GM19438 (cell line): Measurements from ENCODE around the gene FBP2.
"Not testable (repeated sequence)": the region's sequence is repeated elsewhere in the genome, so short reads cannot be mapped to it uniquely, and the experiment has no call there.

ENCODE experiments used
- ATAC-seq: cut with Tn5 transposase; IDR thresholded peaks from one replicate; pipeline ENCODE4 v1.9.1; 2021; ENCODE audit warnings: low read depth; ENCODE audit not compliant: unreplicated experiment

FBP2 gene

GRCh38 chr9:94566550-94566949 is 27.1 kb downstream of the FBP2 start:
- no peak for ATAC-seq

GRCh38 chr9:94564279-94564678 is 29.3 kb downstream of the FBP2 start:
- not testable (repeated sequence) for ATAC-seq

GRCh38 chr9:94563548-94563947 is 30.1 kb downstream of the FBP2 start:
- ATAC-seq: no peak

- no peak for ATAC-seq
Measured at GRCh38 chr9:94560237-94560636, 33.4 kb downstream of the FBP2 start.

- ATAC-seq: no peak
Measured at GRCh38 chr9:94557376-94557775, 36.2 kb downstream of the FBP2 start.

GRCh38 chr9:94554439-94555331 is 38.9 kb downstream of the FBP2 start, which contains the start of gene PCAT7:
Gene PCAT7, plus strand, starts transcription at chr9:94555083.
- no peak for ATAC-seq

GRCh38 chr9:94554078-94554438 is 39.6 kb downstream of the FBP2 start:
- ATAC-seq: no peak

- ATAC-seq: no peak
Measured at GRCh38 chr9:94553029-94553938, 40.3 kb downstream of the FBP2 start.

GRCh38 chr9:94545940-94546339 is 47.7 kb downstream of the FBP2 start:
- ATAC-seq: no peak

GRCh38 chr9:94544335-94544734 is 49.3 kb downstream of the FBP2 start:
- ATAC-seq: not testable (repeated sequence)

GRCh38 chr9:94538908-94539307 is 54.7 kb downstream of the FBP2 start:
- ATAC-seq: no peak

- ATAC-seq: no peak
Measured at GRCh38 chr9:94534901-94535300, 58.7 kb downstream of the FBP2 start.

GRCh38 chr9:94533601-94534000 is 60.0 kb downstream of the FBP2 start:
- ATAC-seq: no peak

GRCh38 chr9:94533155-94533554 is 60.5 kb downstream of the FBP2 start:
- ATAC-seq: no peak

GRCh38 chr9:94528886-94529285 is 64.7 kb downstream of the FBP2 start:
- no peak for ATAC-seq

- ATAC-seq: no peak
Measured at GRCh38 chr9:94526951-94527350, 66.7 kb downstream of the FBP2 start.

- ATAC-seq: no peak
Measured at GRCh38 chr9:94526271-94526670, 67.4 kb downstream of the FBP2 start.

- ATAC-seq: no peak
Measured at GRCh38 chr9:94525396-94526035, 68.1 kb downstream of the FBP2 start.

- no peak for ATAC-seq
Measured at GRCh38 chr9:94517254-94517653, 76.4 kb downstream of the FBP2 start.

GRCh38 chr9:94514722-94515121 is 78.9 kb downstream of the FBP2 start:
- no peak for ATAC-seq

GRCh38 chr9:94511955-94512265 is 81.7 kb downstream of the FBP2 start:
- no peak for ATAC-seq
